ENCODE data around the gene C6orf89.

C6orf89 gene

GRCh38 chr6:36970892-36971842, 85.4 kb downstream of the C6orf89 start:
- Histone ChIP-seq H3K4me3 (ENCODE audit: low read depth in 1 of 5, low read length in 5 of 5) (no peak overlapping the region), H3K4me1 (ENCODE audit: control insufficient read depth in 5 of 5, insufficient read depth in 5 of 5, low read length in 5 of 5) (peaks cover 2 to 20% (median 16%) of the 10 kb centered on the region in 5 donors), H3K27me3 (ENCODE audit: control insufficient read depth in 5 of 5, insufficient read depth in 4 of 5, low read length in 5 of 5) (no peaks in the 10 kb centered on the region), H3K27ac (ENCODE audit: low read depth, low read length) (no peak overlapping the region), H3K9me3 (ENCODE audit: control insufficient read depth in 5 of 5, low read length in 5 of 5) (no peaks in the 10 kb centered on the region), H3K36me3 (ENCODE audit: control insufficient read depth in 5 of 5, insufficient read depth in 5 of 5, low read length in 5 of 5) (peaks cover 4 to 98% (median 92%) of the 10 kb centered on the region in 5 donors), H3K9ac (ENCODE audit: low read length in 5 of 5) (no peak overlapping the region)

DNA sequence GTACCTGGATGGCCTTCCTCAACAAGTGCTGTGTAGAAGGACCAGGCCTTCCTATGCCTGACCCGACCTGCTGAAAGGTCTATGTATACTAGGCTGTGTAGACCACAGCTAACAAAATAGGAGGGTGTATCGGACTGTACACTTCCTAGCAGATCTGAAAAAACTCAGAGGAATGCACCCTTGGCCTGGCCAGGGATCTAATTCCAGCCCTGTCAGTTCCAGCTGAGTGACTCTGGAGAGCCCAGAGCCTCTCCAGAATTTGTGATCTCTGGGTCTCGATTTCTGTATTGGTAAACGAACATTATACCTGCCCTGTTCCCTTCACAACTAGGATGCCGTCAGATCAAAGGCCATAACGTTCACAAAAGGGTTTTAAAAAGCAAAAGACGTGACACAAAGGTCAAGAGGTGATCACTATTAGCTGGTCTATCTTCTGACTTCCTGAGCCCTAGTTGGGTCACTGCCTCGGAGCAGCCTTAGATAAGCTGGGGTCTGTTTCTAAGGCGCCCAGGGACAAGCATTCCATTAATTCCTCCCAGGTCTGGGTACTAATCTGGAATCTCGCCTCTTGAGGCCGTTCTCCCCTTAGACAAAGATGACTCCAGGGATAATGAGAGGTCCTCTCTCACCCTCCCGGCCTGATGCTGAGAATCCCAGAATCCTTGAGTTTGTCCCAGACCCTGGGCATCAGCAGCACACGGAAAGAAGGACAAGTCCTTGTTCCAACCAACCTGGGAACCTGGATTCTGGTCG, 86.3 kb downstream of the C6orf89 start:
- Histone ChIP-seq H3K36me3 (ENCODE audit: control insufficient read depth in 5 of 5, insufficient read depth in 5 of 5, low read length in 5 of 5) (peaks cover 4 to 100% (median 98%) of the 10 kb centered on the region in 5 donors), H3K4me3 (ENCODE audit: low read depth in 1 of 5, low read length in 5 of 5) (no peak overlapping the region), H3K4me1 (ENCODE audit: control insufficient read depth in 5 of 5, insufficient read depth in 5 of 5, low read length in 5 of 5) (peaks cover 2 to 20% (median 16%) of the 10 kb centered on the region in 5 donors), H3K27me3 (ENCODE audit: control insufficient read depth in 5 of 5, insufficient read depth in 4 of 5, low read length in 5 of 5) (no peaks in the 10 kb centered on the region), H3K9me3 (ENCODE audit: control insufficient read depth in 5 of 5, low read length in 5 of 5) (no peaks in the 10 kb centered on the region), H3K27ac (ENCODE audit: low read depth, low read length) (no peak overlapping the region), H3K9ac (ENCODE audit: low read length in 5 of 5) (no peak overlapping the region)

DNA sequence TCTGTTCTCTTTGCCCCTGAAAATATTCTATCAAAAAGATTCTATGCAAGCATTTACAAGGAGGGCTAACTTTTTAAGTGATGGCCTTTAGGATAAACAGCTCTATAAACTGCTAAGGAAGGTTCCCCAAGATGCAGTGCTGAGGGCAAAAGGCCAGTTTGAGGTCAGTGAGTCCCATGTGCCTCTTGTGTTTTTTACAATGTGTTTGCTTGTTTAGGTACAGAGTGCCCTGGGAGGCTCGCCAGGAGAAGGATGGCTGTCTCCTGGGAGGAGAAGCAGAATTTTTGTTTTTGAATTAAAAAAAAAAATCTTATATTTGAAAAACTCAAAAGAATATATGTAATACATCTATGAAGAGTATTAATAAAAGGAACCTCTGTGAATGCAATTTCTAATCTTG, 87.4 kb downstream of the C6orf89 start:
- H3K9ac ChIP-seq (ENCODE audit: low read length in 5 of 5), result no peak overlapping the region
- peaks cover 4 to 100% (median 99%) of the 10 kb centered on the region in 5 donors for H3K36me3 ChIP-seq (ENCODE audit: control insufficient read depth in 5 of 5, insufficient read depth in 5 of 5, low read length in 5 of 5)
- peaks cover 2 to 20% (median 16%) of the 10 kb centered on the region in 5 donors for H3K4me1 ChIP-seq (ENCODE audit: control insufficient read depth in 5 of 5, insufficient read depth in 5 of 5, low read length in 5 of 5)
- H3K27ac ChIP-seq (ENCODE audit: low read depth, low read length), result no peak overlapping the region
- H3K4me3 ChIP-seq (ENCODE audit: low read depth in 1 of 5, low read length in 5 of 5), result no peak overlapping the region
- H3K27me3 ChIP-seq (ENCODE audit: control insufficient read depth in 5 of 5, insufficient read depth in 4 of 5, low read length in 5 of 5), result no peaks in the 10 kb centered on the region
- no peaks in the 10 kb centered on the region for H3K9me3 ChIP-seq (ENCODE audit: control insufficient read depth in 5 of 5, low read length in 5 of 5)

GRCh38 chr6:36973647-36974046, 87.9 kb downstream of the C6orf89 start:
- Histone ChIP-seq H3K9me3 (ENCODE audit: control insufficient read depth in 5 of 5, low read length in 5 of 5) (no peaks in the 10 kb centered on the region), H3K27ac (ENCODE audit: low read depth, low read length) (peak overlapping the region; percentile 17), H3K27me3 (ENCODE audit: control insufficient read depth in 5 of 5, insufficient read depth in 4 of 5, low read length in 5 of 5) (no peaks in the 10 kb centered on the region), H3K36me3 (ENCODE audit: control insufficient read depth in 5 of 5, insufficient read depth in 5 of 5, low read length in 5 of 5) (peaks cover 4 to 100% (median 98%) of the 10 kb centered on the region in 5 donors), H3K9ac (ENCODE audit: low read length in 5 of 5) (no peak overlapping the region), H3K4me1 (ENCODE audit: control insufficient read depth in 5 of 5, insufficient read depth in 5 of 5, low read length in 5 of 5) (peaks cover 2 to 24% (median 20%) of the 10 kb centered on the region in 5 donors), H3K4me3 (ENCODE audit: low read depth in 1 of 5, low read length in 5 of 5) (no peak overlapping the region)

GRCh38 chr6:36975231-36976006, 89.7 kb downstream of the C6orf89 start:
- Histone ChIP-seq H3K36me3 (ENCODE audit: control insufficient read depth in 5 of 5, insufficient read depth in 5 of 5, low read length in 5 of 5) (peaks cover 2 to 91% (median 82%) of the 10 kb centered on the region in 5 donors), H3K4me3 (ENCODE audit: low read depth in 1 of 5, low read length in 5 of 5) (no peak overlapping the region)

DNA sequence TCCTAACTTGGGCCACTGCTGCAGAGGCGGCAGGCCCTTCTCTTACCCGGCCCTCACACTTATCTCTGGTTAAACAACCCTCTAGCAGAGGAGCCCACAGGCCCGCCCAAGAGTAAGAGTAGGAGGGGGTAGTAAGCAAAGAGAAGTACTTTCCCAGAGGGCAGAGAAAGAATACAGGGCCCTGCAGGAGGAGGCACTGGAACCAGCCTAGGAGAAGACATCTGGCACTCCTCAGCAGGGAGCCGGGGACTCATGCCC, 90.2 kb downstream of the C6orf89 start:
- H3K4me1 ChIP-seq (ENCODE audit: control insufficient read depth in 5 of 5, insufficient read depth in 5 of 5, low read length in 5 of 5), result peaks cover 2 to 34% (median 32%) of the 10 kb centered on the region in 5 donors

More at GRCh38 chr6:36975231-36976006, 89.7 kb downstream of the C6orf89 start:
- peaks cover 2 to 34% (median 32%) of the 10 kb centered on the region in 5 donors for H3K4me1 ChIP-seq (ENCODE audit: control insufficient read depth in 5 of 5, insufficient read depth in 5 of 5, low read length in 5 of 5)
- H3K9ac ChIP-seq (ENCODE audit: low read length in 5 of 5), result no peak overlapping the region
- no peaks in the 10 kb centered on the region for H3K27me3 ChIP-seq (ENCODE audit: control insufficient read depth in 5 of 5, insufficient read depth in 4 of 5, low read length in 5 of 5)
- no peaks in the 10 kb centered on the region for H3K9me3 ChIP-seq (ENCODE audit: control insufficient read depth in 5 of 5, low read length in 5 of 5)
- H3K27ac ChIP-seq (ENCODE audit: low read depth, low read length), result no peak overlapping the region

DNA sequence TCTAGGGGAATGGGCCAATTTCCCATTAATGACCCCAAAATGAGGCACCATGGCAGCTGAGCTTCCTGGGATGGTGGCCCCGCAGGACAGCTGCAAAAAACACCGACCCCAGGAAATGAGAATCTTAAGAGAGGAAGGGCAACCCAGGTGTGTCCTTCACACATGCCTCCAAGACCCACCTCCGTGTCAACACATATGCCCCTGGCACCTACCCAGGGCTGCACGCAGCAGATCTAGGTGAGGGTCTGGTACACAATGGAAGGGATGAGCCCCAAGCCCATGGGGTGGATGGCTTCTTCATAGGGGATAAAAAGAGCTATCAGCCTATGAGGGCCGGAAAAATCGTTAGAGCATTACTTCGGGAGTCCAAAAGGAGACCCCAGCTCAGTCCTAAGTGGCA, 90.8 kb downstream of the C6orf89 start:
- Histone ChIP-seq H3K9me3 (ENCODE audit: control insufficient read depth in 5 of 5, low read length in 5 of 5) (no peaks in the 10 kb centered on the region), H3K27me3 (ENCODE audit: control insufficient read depth in 5 of 5, insufficient read depth in 4 of 5, low read length in 5 of 5) (no peaks in the 10 kb centered on the region), H3K9ac (ENCODE audit: low read length in 5 of 5) (no peak overlapping the region), H3K36me3 (ENCODE audit: control insufficient read depth in 5 of 5, insufficient read depth in 5 of 5, low read length in 5 of 5) (peaks cover 2 to 87% (median 77%) of the 10 kb centered on the region in 5 donors), H3K4me3 (ENCODE audit: low read depth in 1 of 5, low read length in 5 of 5) (no peak overlapping the region), H3K27ac (ENCODE audit: low read depth, low read length) (no peak overlapping the region), H3K4me1 (ENCODE audit: control insufficient read depth in 5 of 5, insufficient read depth in 5 of 5, low read length in 5 of 5) (peaks cover 2 to 38% (median 34%) of the 10 kb centered on the region in 5 donors)

More for the DNA sequence above, 90.2 kb downstream of the C6orf89 start:
- no peaks in the 10 kb centered on the region for H3K27me3 ChIP-seq (ENCODE audit: control insufficient read depth in 5 of 5, insufficient read depth in 4 of 5, low read length in 5 of 5)
- H3K4me3 ChIP-seq (ENCODE audit: low read depth in 1 of 5, low read length in 5 of 5), result no peak overlapping the region
- no peak overlapping the region for H3K27ac ChIP-seq (ENCODE audit: low read depth, low read length)
- no peak overlapping the region for H3K9ac ChIP-seq (ENCODE audit: low read length in 5 of 5)
- H3K9me3 ChIP-seq (ENCODE audit: control insufficient read depth in 5 of 5, low read length in 5 of 5), result no peaks in the 10 kb centered on the region
- peaks cover 2 to 89% (median 82%) of the 10 kb centered on the region in 5 donors for H3K36me3 ChIP-seq (ENCODE audit: control insufficient read depth in 5 of 5, insufficient read depth in 5 of 5, low read length in 5 of 5)

DNA sequence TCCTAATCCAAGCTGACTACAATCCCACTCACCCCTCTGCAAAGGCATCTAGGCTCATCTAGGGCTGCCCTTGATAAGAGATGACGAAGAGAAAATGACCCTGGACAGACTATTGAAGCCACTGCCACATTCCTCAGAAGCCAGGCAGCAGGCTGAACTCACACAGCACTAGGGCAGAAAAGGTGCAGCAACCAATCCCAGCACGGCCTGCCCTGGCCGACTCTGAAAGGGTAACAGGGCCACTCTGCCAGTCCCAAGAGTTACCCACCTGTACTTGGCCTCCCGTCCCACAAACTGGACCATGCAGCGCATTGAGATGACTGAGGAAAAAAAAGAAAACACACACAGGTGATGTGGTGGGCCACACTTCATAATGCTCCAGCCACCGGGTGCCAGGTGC, 91.2 kb downstream of the C6orf89 start:
- no peak overlapping the region for H3K9ac ChIP-seq (ENCODE audit: low read length in 5 of 5)
- H3K9me3 ChIP-seq (ENCODE audit: control insufficient read depth in 5 of 5, low read length in 5 of 5), result no peaks in the 10 kb centered on the region
- no peaks in the 10 kb centered on the region for H3K27me3 ChIP-seq (ENCODE audit: control insufficient read depth in 5 of 5, insufficient read depth in 4 of 5, low read length in 5 of 5)
- no peak overlapping the region for H3K4me3 ChIP-seq (ENCODE audit: low read depth in 1 of 5, low read length in 5 of 5)
- H3K27ac ChIP-seq (ENCODE audit: low read depth, low read length), result no peak overlapping the region
- H3K36me3 ChIP-seq (ENCODE audit: control insufficient read depth in 5 of 5, insufficient read depth in 5 of 5, low read length in 5 of 5), result peaks cover 2 to 84% (median 73%) of the 10 kb centered on the region in 5 donors
- H3K4me1 ChIP-seq (ENCODE audit: control insufficient read depth in 5 of 5, insufficient read depth in 5 of 5, low read length in 5 of 5), result peaks cover 2 to 42% (median 38%) of the 10 kb centered on the region in 5 donors

DNA sequence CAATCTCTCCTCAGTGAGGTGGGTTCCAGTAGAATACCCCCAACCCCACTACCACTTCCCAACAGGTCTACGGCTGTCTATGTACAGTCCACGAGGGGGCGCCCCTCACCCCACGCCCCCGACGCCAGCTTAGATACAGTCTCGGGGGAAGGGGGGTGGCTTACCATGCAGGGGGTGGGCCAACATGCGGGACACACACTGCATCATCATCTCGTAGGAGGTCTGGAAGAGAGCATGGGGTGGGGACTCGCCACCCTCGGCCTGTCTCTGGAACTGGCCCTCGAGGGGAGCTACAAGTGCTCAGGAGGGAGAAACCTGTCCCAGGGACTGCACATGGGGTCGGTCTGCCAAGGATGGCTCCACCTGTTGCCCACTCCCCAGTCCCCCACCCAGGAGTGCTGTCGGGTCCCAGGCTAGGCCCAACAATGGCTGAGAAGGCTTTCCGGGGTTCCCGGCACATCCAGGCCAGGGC, 91.8 kb downstream of the C6orf89 start:
- Histone ChIP-seq H3K9me3 (ENCODE audit: control insufficient read depth in 5 of 5, low read length in 5 of 5) (no peaks in the 10 kb centered on the region), H3K27ac (ENCODE audit: low read depth, low read length) (no peak overlapping the region), H3K4me1 (ENCODE audit: control insufficient read depth in 5 of 5, insufficient read depth in 5 of 5, low read length in 5 of 5) (peaks cover 2 to 42% (median 38%) of the 10 kb centered on the region in 5 donors), H3K27me3 (ENCODE audit: control insufficient read depth in 5 of 5, insufficient read depth in 4 of 5, low read length in 5 of 5) (no peaks in the 10 kb centered on the region), H3K4me3 (ENCODE audit: low read depth in 1 of 5, low read length in 5 of 5) (no peak overlapping the region), H3K36me3 (ENCODE audit: control insufficient read depth in 5 of 5, insufficient read depth in 5 of 5, low read length in 5 of 5) (peaks cover 2 to 78% (median 67%) of the 10 kb centered on the region in 5 donors), H3K9ac (ENCODE audit: low read length in 5 of 5) (no peak overlapping the region)

Measured in subcutaneous abdominal adipose tissue (tissue), 5 donors.